ENCODE measurements around the gene C2orf68.

DNA sequence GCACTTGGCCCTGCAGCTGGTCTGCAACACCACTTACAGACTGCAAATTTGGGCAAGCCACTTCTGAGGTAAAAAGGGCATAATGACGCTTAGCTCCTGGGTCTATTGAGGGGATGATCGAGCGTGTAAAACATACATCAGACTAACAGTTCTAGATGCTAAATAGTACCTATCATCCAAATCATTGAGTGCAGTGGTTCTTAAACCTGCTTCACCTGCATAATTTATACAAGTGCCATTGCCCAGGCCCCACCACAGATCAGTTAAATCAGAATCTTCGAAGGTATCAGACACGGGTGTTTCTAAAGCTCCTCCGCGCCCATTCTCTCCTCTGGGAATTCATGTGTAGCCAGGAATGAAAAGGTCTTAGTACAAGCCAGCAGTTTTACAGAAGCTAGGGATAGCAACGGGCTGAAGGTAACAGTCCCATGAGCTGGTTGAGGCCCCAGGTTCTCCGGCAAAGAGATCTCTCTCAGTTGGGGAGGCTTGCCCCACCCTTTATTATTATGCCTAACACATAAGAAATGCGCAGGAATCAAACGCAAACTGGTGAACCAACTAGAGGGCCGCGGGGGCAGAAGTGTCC is 17.1 kb downstream of the C2orf68 start:
- TF ChIP-seq, protein P1, sequence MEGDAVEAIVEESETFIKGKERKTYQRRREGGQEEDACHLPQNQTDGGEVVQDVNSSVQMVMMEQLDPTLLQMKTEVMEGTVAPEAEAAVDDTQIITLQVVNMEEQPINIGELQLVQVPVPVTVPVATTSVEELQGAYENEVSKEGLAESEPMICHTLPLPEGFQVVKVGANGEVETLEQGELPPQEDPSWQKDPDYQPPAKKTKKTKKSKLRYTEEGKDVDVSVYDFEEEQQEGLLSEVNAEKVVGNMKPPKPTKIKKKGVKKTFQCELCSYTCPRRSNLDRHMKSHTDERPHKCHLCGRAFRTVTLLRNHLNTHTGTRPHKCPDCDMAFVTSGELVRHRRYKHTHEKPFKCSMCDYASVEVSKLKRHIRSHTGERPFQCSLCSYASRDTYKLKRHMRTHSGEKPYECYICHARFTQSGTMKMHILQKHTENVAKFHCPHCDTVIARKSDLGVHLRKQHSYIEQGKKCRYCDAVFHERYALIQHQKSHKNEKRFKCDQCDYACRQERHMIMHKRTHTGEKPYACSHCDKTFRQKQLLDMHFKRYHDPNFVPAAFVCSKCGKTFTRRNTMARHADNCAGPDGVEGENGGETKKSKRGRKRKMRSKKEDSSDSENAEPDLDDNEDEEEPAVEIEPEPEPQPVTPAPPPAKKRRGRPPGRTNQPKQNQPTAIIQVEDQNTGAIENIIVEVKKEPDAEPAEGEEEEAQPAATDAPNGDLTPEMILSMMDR (IDR thresholded peaks at IDR 0.05) = no peak
- TF ChIP-seq POLR2AphosphoS5 (IDR thresholded peaks at IDR 0.05; ENCODE audit: low read depth, low read length) = no peak
- TF ChIP-seq, protein P2, sequence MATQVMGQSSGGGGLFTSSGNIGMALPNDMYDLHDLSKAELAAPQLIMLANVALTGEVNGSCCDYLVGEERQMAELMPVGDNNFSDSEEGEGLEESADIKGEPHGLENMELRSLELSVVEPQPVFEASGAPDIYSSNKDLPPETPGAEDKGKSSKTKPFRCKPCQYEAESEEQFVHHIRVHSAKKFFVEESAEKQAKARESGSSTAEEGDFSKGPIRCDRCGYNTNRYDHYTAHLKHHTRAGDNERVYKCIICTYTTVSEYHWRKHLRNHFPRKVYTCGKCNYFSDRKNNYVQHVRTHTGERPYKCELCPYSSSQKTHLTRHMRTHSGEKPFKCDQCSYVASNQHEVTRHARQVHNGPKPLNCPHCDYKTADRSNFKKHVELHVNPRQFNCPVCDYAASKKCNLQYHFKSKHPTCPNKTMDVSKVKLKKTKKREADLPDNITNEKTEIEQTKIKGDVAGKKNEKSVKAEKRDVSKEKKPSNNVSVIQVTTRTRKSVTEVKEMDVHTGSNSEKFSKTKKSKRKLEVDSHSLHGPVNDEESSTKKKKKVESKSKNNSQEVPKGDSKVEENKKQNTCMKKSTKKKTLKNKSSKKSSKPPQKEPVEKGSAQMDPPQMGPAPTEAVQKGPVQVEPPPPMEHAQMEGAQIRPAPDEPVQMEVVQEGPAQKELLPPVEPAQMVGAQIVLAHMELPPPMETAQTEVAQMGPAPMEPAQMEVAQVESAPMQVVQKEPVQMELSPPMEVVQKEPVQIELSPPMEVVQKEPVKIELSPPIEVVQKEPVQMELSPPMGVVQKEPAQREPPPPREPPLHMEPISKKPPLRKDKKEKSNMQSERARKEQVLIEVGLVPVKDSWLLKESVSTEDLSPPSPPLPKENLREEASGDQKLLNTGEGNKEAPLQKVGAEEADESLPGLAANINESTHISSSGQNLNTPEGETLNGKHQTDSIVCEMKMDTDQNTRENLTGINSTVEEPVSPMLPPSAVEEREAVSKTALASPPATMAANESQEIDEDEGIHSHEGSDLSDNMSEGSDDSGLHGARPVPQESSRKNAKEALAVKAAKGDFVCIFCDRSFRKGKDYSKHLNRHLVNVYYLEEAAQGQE (IDR thresholded peaks at IDR 0.05; ENCODE audit: insufficient read depth in 1 of 2, low read depth in 2 of 2, low read length in 1 of 2) = no peak
- no peak for TF ChIP-seq TCF7L2 (IDR thresholded peaks at IDR 0.05; ENCODE audit: low read depth, low read length)

Data from Panc1 (cell line).